HG03378 (cell line): ENCODE data around the gene NTMT1.
"Not testable (repeated sequence)": the region's sequence is repeated elsewhere in the genome, so short reads cannot be mapped to it uniquely, and the experiment has no call there.

Experiments used
- ATAC-seq: cut with Tn5 transposase; IDR thresholded peaks from one replicate; pipeline ENCODE4 v1.9.1; 2021; ENCODE audit warnings: mild to moderate bottlenecking, moderate library complexity; ENCODE audit not compliant: unreplicated experiment

NTMT1 gene

GRCh38 chr9:129635099-129636065, 9.4 kb downstream of the NTMT1 start:
- ATAC-seq: no peak

- ATAC-seq: not testable (repeated sequence)
Observed at GRCh38 chr9:129636343-129636742, 10.4 kb downstream of the NTMT1 start.

- no peak for ATAC-seq
Observed at GRCh38 chr9:129637102-129637501, 11.1 kb downstream of the NTMT1 start.

GRCh38 chr9:129637673-129638439, 11.9 kb downstream of the NTMT1 start:
- no peak for ATAC-seq

- no peak for ATAC-seq
Observed at GRCh38 chr9:129639034-129639630, 13.2 kb downstream of the NTMT1 start.

GRCh38 chr9:129639756-129640085, 13.8 kb downstream of the NTMT1 start:
- no peak for ATAC-seq

GRCh38 chr9:129640086-129640870, 14.3 kb downstream of the NTMT1 start:
- no peak for ATAC-seq

- ATAC-seq: no peak
Observed at GRCh38 chr9:129640871-129641749, 15.1 kb downstream of the NTMT1 start.

GRCh38 chr9:129641750-129642585, 16.0 kb downstream of the NTMT1 start, which contains the start of gene ASB6:
Gene ASB6 (minus strand): TSS chr9:129642151. CDS start chr9:129641999, 152 bp downstream.
- peak; percentile 64 for ATAC-seq

- ATAC-seq: no peak
Observed at GRCh38 chr9:129643706-129644105, 17.7 kb downstream of the NTMT1 start.

GRCh38 chr9:129644365-129644764, 18.4 kb downstream of the NTMT1 start:
- no peak for ATAC-seq

- no peak for ATAC-seq
Observed at GRCh38 chr9:129644902-129645301, 18.9 kb downstream of the NTMT1 start.

GRCh38 chr9:129646252-129646651, 20.3 kb downstream of the NTMT1 start:
- ATAC-seq: no peak

- ATAC-seq: no peak
Observed at GRCh38 chr9:129646654-129647053, 20.7 kb downstream of the NTMT1 start.

- no peak for ATAC-seq
Observed at GRCh38 chr9:129647635-129648034, 21.7 kb downstream of the NTMT1 start.

- no peak for ATAC-seq
Observed at GRCh38 chr9:129648092-129648763, 22.3 kb downstream of the NTMT1 start.

GRCh38 chr9:129648764-129649115, 22.8 kb downstream of the NTMT1 start:
- ATAC-seq: no peak
